ENCODE measurements around the gene PRKCA.
"Not testable (repeated sequence)": the region's sequence is repeated elsewhere in the genome, so short reads cannot be mapped to it uniquely, and the experiment has no call there.

PRKCA gene

GRCh38 chr17:66301864-66302741 lies at the start of gene PRKCA:
PRKCA (plus strand) TSS chr17:66302613.
- DNase-seq, result peak; percentile 88

GRCh38 chr17:66253458-66253857 lies 49.0 kb upstream of the PRKCA start:
- DNase-seq, result not testable (repeated sequence)

GRCh38 chr17:66255112-66255511 lies 47.3 kb upstream of the PRKCA start:
- DNase-seq, result peak; percentile 71

- no peak for DNase-seq
These were observed 46.9 kb upstream of the PRKCA start for GRCh38 chr17:66255527-66255971.

GRCh38 chr17:66260275-66260674 lies 42.1 kb upstream of the PRKCA start:
- no peak for DNase-seq

- DNase-seq, result no peak
These were observed 41.7 kb upstream of the PRKCA start for GRCh38 chr17:66260688-66261087.

- DNase-seq, result no peak
These were observed 39.6 kb upstream of the PRKCA start for GRCh38 chr17:66262767-66263166.

- no peak for DNase-seq
These were observed 37.7 kb upstream of the PRKCA start for GRCh38 chr17:66264696-66265095.

- no peak for DNase-seq
These were observed 34.0 kb upstream of the PRKCA start for GRCh38 chr17:66268247-66268927.

GRCh38 chr17:66270106-66270505 lies 32.3 kb upstream of the PRKCA start:
- DNase-seq, result no peak

GRCh38 chr17:66271512-66271911 lies 30.9 kb upstream of the PRKCA start:
- no peak for DNase-seq

GRCh38 chr17:66272811-66273585 lies 29.4 kb upstream of the PRKCA start:
- no peak for DNase-seq

- DNase-seq, result no peak
These were observed 28.9 kb upstream of the PRKCA start for GRCh38 chr17:66273586-66273848.

- DNase-seq, result no peak
These were observed 26.8 kb upstream of the PRKCA start for GRCh38 chr17:66275651-66276050.

GRCh38 chr17:66276328-66276937 lies 26.0 kb upstream of the PRKCA start:
- no peak for DNase-seq

- no peak for DNase-seq
These were observed 25.2 kb upstream of the PRKCA start for GRCh38 chr17:66277191-66277590.

- no peak for DNase-seq
These were observed 20.6 kb upstream of the PRKCA start for GRCh38 chr17:66281661-66282369.

- no peak for DNase-seq
These were observed 19.0 kb upstream of the PRKCA start for GRCh38 chr17:66283296-66283934.

GRCh38 chr17:66283971-66284370 lies 18.4 kb upstream of the PRKCA start:
- DNase-seq, result no peak

- DNase-seq, result no peak
These were observed 17.3 kb upstream of the PRKCA start for GRCh38 chr17:66285149-66285548.

GRCh38 chr17:66287911-66288310 lies 14.5 kb upstream of the PRKCA start:
- DNase-seq, result no peak

- no peak for DNase-seq
These were observed 12.2 kb upstream of the PRKCA start for GRCh38 chr17:66290101-66290722.
